ENCODE results near the gene PRR7. TPM values are rescaled to one million over a fixed set of nuclear protein-coding genes. Genes with fewer than 3 reads are reported as not detected.

PRR7 gene
- total and polyA plus RNA-seq, 2 experiments from 2014 or later, result 7.6 to 9.7 TPM

GRCh38 chr5:177405312-177405711 is 41.3 kb upstream of the PRR7 start (continued):
- TF ChIP-seq ZNF462 (CRISPR knock-in tag; IDR thresholded peaks at IDR 0.05), result no peak
- no peak for TF ChIP-seq STAT1 (IDR thresholded peaks at IDR 0.05; ENCODE audit: unreplicated experiment)
- no peak for TF ChIP-seq JUNB (IDR thresholded peaks at IDR 0.05; ENCODE audit: unreplicated experiment)

DNA sequence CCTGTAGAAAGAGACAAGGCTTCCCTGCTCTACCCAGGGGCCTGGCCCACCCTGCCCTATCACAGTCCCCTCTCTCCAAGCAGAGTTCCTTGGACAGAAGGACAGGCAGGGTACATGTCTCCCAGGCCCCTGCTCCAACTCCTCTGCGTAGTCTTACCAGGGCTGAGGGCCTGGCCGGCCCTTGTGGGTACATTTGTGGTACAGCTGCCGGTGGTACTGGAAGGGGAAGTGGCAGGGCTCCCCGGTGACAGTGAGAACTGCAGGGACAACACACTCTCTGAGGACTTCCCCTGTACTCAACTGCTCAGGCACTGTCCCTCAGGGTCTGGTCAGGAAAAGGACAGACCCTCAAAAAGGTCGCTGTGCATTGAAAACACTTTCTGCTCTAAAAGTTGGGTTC is 40.8 kb upstream of the PRR7 start:
- TF ChIP-seq, protein P1, sequence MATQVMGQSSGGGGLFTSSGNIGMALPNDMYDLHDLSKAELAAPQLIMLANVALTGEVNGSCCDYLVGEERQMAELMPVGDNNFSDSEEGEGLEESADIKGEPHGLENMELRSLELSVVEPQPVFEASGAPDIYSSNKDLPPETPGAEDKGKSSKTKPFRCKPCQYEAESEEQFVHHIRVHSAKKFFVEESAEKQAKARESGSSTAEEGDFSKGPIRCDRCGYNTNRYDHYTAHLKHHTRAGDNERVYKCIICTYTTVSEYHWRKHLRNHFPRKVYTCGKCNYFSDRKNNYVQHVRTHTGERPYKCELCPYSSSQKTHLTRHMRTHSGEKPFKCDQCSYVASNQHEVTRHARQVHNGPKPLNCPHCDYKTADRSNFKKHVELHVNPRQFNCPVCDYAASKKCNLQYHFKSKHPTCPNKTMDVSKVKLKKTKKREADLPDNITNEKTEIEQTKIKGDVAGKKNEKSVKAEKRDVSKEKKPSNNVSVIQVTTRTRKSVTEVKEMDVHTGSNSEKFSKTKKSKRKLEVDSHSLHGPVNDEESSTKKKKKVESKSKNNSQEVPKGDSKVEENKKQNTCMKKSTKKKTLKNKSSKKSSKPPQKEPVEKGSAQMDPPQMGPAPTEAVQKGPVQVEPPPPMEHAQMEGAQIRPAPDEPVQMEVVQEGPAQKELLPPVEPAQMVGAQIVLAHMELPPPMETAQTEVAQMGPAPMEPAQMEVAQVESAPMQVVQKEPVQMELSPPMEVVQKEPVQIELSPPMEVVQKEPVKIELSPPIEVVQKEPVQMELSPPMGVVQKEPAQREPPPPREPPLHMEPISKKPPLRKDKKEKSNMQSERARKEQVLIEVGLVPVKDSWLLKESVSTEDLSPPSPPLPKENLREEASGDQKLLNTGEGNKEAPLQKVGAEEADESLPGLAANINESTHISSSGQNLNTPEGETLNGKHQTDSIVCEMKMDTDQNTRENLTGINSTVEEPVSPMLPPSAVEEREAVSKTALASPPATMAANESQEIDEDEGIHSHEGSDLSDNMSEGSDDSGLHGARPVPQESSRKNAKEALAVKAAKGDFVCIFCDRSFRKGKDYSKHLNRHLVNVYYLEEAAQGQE (IDR thresholded peaks at IDR 0.05; ENCODE audit: unreplicated experiment), result no peak
- TF ChIP-seq JUNB (IDR thresholded peaks at IDR 0.05; ENCODE audit: unreplicated experiment) (no peak), ZNF331 (CRISPR knock-in tag; IDR thresholded peaks at IDR 0.05; ENCODE audit: low read depth) (no peak), NANOG (IDR thresholded peaks at IDR 0.05; ENCODE audit: borderline replicate concordance) (no peak), EZH2phosphoT487 (IDR thresholded peaks at IDR 0.05; ENCODE audit: unreplicated experiment) (no peak), ETS1 (IDR thresholded peaks at IDR 0.05) (no peak), STAT1 (IDR thresholded peaks at IDR 0.05; ENCODE audit: unreplicated experiment) (no peak), POLR2AphosphoS5 (IDR thresholded peaks at IDR 0.05; ENCODE audit: low read depth) (no peak)
- TF ChIP-seq, protein P2, sequence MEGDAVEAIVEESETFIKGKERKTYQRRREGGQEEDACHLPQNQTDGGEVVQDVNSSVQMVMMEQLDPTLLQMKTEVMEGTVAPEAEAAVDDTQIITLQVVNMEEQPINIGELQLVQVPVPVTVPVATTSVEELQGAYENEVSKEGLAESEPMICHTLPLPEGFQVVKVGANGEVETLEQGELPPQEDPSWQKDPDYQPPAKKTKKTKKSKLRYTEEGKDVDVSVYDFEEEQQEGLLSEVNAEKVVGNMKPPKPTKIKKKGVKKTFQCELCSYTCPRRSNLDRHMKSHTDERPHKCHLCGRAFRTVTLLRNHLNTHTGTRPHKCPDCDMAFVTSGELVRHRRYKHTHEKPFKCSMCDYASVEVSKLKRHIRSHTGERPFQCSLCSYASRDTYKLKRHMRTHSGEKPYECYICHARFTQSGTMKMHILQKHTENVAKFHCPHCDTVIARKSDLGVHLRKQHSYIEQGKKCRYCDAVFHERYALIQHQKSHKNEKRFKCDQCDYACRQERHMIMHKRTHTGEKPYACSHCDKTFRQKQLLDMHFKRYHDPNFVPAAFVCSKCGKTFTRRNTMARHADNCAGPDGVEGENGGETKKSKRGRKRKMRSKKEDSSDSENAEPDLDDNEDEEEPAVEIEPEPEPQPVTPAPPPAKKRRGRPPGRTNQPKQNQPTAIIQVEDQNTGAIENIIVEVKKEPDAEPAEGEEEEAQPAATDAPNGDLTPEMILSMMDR (conservative IDR thresholded peaks at IDR 0.05; ENCODE audit: low read depth in 2 of 2), result no peak
- peaks cover 74% of the 10 kb centered on the region for H3K27me3 ChIP-seq (ENCODE audit: insufficient read depth)
- no peak for ATAC-seq

More for the DNA sequence above, 40.8 kb upstream of the PRR7 start:
- Histone ChIP-seq H3F3A (replicated peaks; ENCODE audit: low read depth) (peaks cover 16% of the 10 kb centered on the region), H3K9me2 (ENCODE audit: insufficient read depth) (peaks cover 3% of the 10 kb centered on the region; the same call in 1 of the 2 replicates), H3K4me3 (no peak overlapping the region), H3K79me2 (replicated peaks; ENCODE audit: insufficient read depth) (no peaks in the 10 kb centered on the region), H4K20me1 (replicated peaks; ENCODE audit: insufficient read depth) (no peaks in the 10 kb centered on the region), H3K27ac (ENCODE audit: low read depth) (no peak overlapping the region), H3K4me1 (ENCODE audit: insufficient read depth) (peaks cover 6% of the 10 kb centered on the region; the same call in 1 of the 2 replicates), H3K4me2 (no peak overlapping the region), H3K36me3 (ENCODE audit: insufficient read depth) (no peaks in the 10 kb centered on the region), H2AFZ (no peak overlapping the region)
- no peaks in the 10 kb centered on the region for H3K9me3 Mint-ChIP-seq
- H3K27ac Mint-ChIP-seq, result no peak overlapping the region
- no peaks in the 10 kb centered on the region for H3K36me3 Mint-ChIP-seq (ENCODE audit: low read depth)
- H3K4me3 Mint-ChIP-seq, result no peak overlapping the region
- peaks cover 63% of the 10 kb centered on the region for H3K27me3 Mint-ChIP-seq (ENCODE audit: insufficient read depth, low read depth, poor library complexity)
- peaks cover 12% of the 10 kb centered on the region; the same call in 2 of the 3 replicates for H3K4me1 Mint-ChIP-seq
- DNase-seq (ENCODE audit: low spot score), result no peak

Measured in GM23338 (cell line).